ENCODE data around the gene SLC26A3. TPM values are rescaled to one million over a fixed set of nuclear protein-coding genes. Genes with fewer than 3 reads are reported as not detected.

The SLC26A3 gene
- total RNA-seq, 1 experiment from 2014 or later = not detected

- H3F3A ChIP-seq (ENCODE audit: low read length, unreplicated experiment) = no peaks in the 10 kb centered on the region
- no peaks in the 10 kb centered on the region for H3K79me2 ChIP-seq (ENCODE audit: low read length)
- H2AFZ ChIP-seq (ENCODE audit: low read length) = no peak overlapping the region
- no peak overlapping the region for H3K9ac ChIP-seq (ENCODE audit: low read length)
- no peaks in the 10 kb centered on the region for H3K36me3 ChIP-seq (ENCODE audit: low read depth, low read length)
- CTCF ChIA-PET = no interaction called here
- H3K4me3 ChIP-seq (ENCODE audit: low read length) = no peak overlapping the region
- no peak overlapping the region for H3K4me2 ChIP-seq (ENCODE audit: low read length)
- no peaks in the 10 kb centered on the region for H3K9me3 ChIP-seq (ENCODE audit: low read length)
- H3K27me3 ChIP-seq (ENCODE audit: low read length) = no peaks in the 10 kb centered on the region
- DNase-seq (no peak), ATAC-seq (no peak)
- POLR2A ChIA-PET (ENCODE audit: unreplicated experiment) = no interaction called here
- no peaks in the 10 kb centered on the region for H3K4me1 ChIP-seq (ENCODE audit: insufficient read depth, low read length)
- H4K20me1 ChIP-seq (ENCODE audit: low read length) = no peaks in the 10 kb centered on the region
- intact Hi-C loops (cut with micrococcal nuclease) = no loop called here
- no peaks in the 10 kb centered on the region for H3K9me2 ChIP-seq (replicated peaks; ENCODE audit: low read length)
- BruUV-seq (replicated peaks) = no TSS peak
- H3K27ac ChIP-seq (ENCODE audit: low read length) = no peak overlapping the region
- TF ChIP-seq EZH2 (IDR thresholded peaks at IDR 0.05; ENCODE audit: low read length, unreplicated experiment) (no peak), EZH2phosphoT487 (IDR thresholded peaks at IDR 0.05; ENCODE audit: borderline replicate concordance, low read length) (no peak), CTCF (conservative IDR thresholded peaks at IDR 0.05; ENCODE audit: low read depth, low read length) (no peak)
Measured at GRCh38 chr7:107728276-107728675, 74.7 kb downstream of the SLC26A3 start.

- BruUV-seq (replicated peaks) = no TSS peak
- H3K36me3 ChIP-seq (ENCODE audit: low read depth, low read length) = no peaks in the 10 kb centered on the region
- no peak for ATAC-seq
- H3K4me3 ChIP-seq (ENCODE audit: low read length) = no peak overlapping the region
- H3K4me1 ChIP-seq (ENCODE audit: insufficient read depth, low read length) = no peaks in the 10 kb centered on the region
- DNase-seq = no peak
- POLR2A ChIA-PET (ENCODE audit: unreplicated experiment) = no interaction called here
- no peak overlapping the region for H3K4me2 ChIP-seq (ENCODE audit: low read length)
- TF ChIP-seq CTCF (conservative IDR thresholded peaks at IDR 0.05; ENCODE audit: low read depth, low read length) = no peak
- no peak for TF ChIP-seq EZH2phosphoT487 (IDR thresholded peaks at IDR 0.05; ENCODE audit: borderline replicate concordance, low read length)
- no peak for TF ChIP-seq EZH2 (IDR thresholded peaks at IDR 0.05; ENCODE audit: low read length, unreplicated experiment)
- no peaks in the 10 kb centered on the region for H4K20me1 ChIP-seq (ENCODE audit: low read length)
- CTCF ChIA-PET = interaction anchor here (0.6 to 2.0 kb wide), 6 partner anchors 141 to 272 kb away, joined by 3 to 14 read pairs (median 6); no protein-coding TSS in a partner anchor
- no peaks in the 10 kb centered on the region for H3K9me3 ChIP-seq (ENCODE audit: low read length)
- no peak overlapping the region for H3K9ac ChIP-seq (ENCODE audit: low read length)
- no peak overlapping the region for H3K27ac ChIP-seq (ENCODE audit: low read length)
- no peaks in the 10 kb centered on the region for H3K79me2 ChIP-seq (ENCODE audit: low read length)
- no peak overlapping the region for H2AFZ ChIP-seq (ENCODE audit: low read length)
- H3K27me3 ChIP-seq (ENCODE audit: low read length) = no peaks in the 10 kb centered on the region
- H3F3A ChIP-seq (ENCODE audit: low read length, unreplicated experiment) = no peaks in the 10 kb centered on the region
- H3K9me2 ChIP-seq (replicated peaks; ENCODE audit: low read length) = no peaks in the 10 kb centered on the region
- intact Hi-C loops (cut with micrococcal nuclease) = no loop called here
Measured at GRCh38 chr7:107726356-107727130, 76.5 kb downstream of the SLC26A3 start.

Data from PC-3 (cell line).